Stimulated activated naive CD4-positive, alpha-beta T cell treated with Interleukin-2 at 50 U/mL for 16 hours (primary cell): ENCODE measurements around the gene ALG2.
"Not testable (repeated sequence)": the region's sequence is repeated elsewhere in the genome, so short reads cannot be mapped to it uniquely, and the experiment has no call there.

Experiments used
- DNase-seq: peaks from one replicate; lab custom pipeline; 2025; lab: John Stamatoyannopoulos, UW

ALG2 gene

GRCh38 chr9:99238331-99238730, 16.6 kb upstream of the ALG2 start:
- no peak for DNase-seq

GRCh38 chr9:99237849-99238248, 16.1 kb upstream of the ALG2 start:
- not testable (repeated sequence) for DNase-seq

- no peak for DNase-seq
Observed at GRCh38 chr9:99237356-99237755, 15.6 kb upstream of the ALG2 start.

GRCh38 chr9:99235926-99236634, 14.3 kb upstream of the ALG2 start:
- DNase-seq, result no peak

- no peak for DNase-seq
Observed at GRCh38 chr9:99235069-99235468, 13.3 kb upstream of the ALG2 start.

GRCh38 chr9:99234618-99235017, 12.9 kb upstream of the ALG2 start:
- no peak for DNase-seq

GRCh38 chr9:99231711-99232110, 10.0 kb upstream of the ALG2 start:
- DNase-seq, result no peak

GRCh38 chr9:99230206-99230605, 8.5 kb upstream of the ALG2 start:
- no peak for DNase-seq

- DNase-seq, result no peak
Observed at GRCh38 chr9:99226054-99226453, 4.3 kb upstream of the ALG2 start.

GRCh38 chr9:99224445-99224844, 2.7 kb upstream of the ALG2 start:
- DNase-seq, result no peak

- DNase-seq, result no peak
Observed at GRCh38 chr9:99222416-99223270, 901 bp upstream of the ALG2 start.

- no peak for DNase-seq
Observed at GRCh38 chr9:99221266-99221620, 499 bp downstream of the ALG2 start.

- no peak for DNase-seq
Observed at GRCh38 chr9:99220011-99220410, 1.7 kb downstream of the ALG2 start.

GRCh38 chr9:99216073-99216472, 5.7 kb downstream of the ALG2 start:
- DNase-seq, result no peak

GRCh38 chr9:99213197-99213596, 8.5 kb downstream of the ALG2 start:
- no peak for DNase-seq

- DNase-seq, result no peak
Observed at GRCh38 chr9:99211746-99212145, 10.0 kb downstream of the ALG2 start.

- no peak for DNase-seq
Observed at GRCh38 chr9:99210572-99210971, 11.2 kb downstream of the ALG2 start.

GRCh38 chr9:99201603-99202002, 20.1 kb downstream of the ALG2 start:
- no peak for DNase-seq

GRCh38 chr9:99199938-99200539, 21.7 kb downstream of the ALG2 start:
- DNase-seq, result no peak

- DNase-seq, result no peak
Observed at GRCh38 chr9:99197987-99198386, 23.8 kb downstream of the ALG2 start.

GRCh38 chr9:99197124-99197630, 24.6 kb downstream of the ALG2 start:
- DNase-seq, result no peak

GRCh38 chr9:99196484-99196883, 25.3 kb downstream of the ALG2 start:
- DNase-seq, result not testable (repeated sequence)

GRCh38 chr9:99193466-99193821, 28.3 kb downstream of the ALG2 start:
- DNase-seq, result no peak
